ENCODE measurements around the gene FAM24B.

DNA sequence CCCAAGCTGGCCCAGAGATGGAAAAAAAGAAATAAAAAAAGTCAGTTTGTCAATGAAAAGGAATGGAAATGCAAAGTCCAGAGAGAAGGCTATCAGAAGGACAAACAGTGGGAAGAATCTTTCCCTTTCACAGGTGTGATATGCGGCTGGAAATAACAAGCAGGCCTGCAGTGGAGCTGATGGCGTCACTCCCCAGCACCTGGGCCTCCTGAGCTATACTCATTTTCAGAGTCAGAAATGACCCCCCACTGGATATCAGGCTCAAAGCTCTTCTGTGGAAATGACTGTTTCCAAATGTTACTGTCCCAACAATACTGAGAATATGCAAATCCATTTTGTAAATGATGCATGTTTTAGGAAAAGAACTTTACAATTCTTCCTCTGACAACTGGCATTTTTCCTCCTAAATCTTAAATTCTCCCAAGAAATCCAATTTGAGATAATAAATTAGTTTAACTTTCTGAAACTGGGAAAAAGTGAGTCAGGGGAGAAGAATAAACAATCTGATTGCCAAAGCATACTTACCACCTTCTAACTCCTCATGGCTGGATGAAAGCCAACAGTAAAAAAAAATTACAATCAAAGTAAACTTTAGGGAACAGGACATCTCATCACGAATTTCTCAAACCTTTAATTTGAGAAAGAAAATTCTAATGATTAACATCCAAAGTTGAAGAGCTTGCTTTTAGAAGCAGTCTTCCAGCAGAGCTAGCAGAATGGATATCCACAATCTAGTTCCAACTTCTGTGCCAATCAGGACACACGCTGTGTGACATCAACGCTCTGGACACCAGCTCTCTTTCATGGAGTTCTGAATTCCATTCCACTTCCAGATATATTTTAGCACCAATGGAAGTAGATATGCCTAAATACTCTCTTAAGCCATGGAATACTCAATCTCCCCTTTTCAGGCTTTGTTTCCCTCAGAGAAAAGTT is 28.4 kb downstream of the FAM24B start:
- TF ChIP-seq, protein P1, sequence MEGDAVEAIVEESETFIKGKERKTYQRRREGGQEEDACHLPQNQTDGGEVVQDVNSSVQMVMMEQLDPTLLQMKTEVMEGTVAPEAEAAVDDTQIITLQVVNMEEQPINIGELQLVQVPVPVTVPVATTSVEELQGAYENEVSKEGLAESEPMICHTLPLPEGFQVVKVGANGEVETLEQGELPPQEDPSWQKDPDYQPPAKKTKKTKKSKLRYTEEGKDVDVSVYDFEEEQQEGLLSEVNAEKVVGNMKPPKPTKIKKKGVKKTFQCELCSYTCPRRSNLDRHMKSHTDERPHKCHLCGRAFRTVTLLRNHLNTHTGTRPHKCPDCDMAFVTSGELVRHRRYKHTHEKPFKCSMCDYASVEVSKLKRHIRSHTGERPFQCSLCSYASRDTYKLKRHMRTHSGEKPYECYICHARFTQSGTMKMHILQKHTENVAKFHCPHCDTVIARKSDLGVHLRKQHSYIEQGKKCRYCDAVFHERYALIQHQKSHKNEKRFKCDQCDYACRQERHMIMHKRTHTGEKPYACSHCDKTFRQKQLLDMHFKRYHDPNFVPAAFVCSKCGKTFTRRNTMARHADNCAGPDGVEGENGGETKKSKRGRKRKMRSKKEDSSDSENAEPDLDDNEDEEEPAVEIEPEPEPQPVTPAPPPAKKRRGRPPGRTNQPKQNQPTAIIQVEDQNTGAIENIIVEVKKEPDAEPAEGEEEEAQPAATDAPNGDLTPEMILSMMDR (IDR thresholded peaks at IDR 0.05) = no peak
- TF ChIP-seq POLR2A (IDR thresholded peaks at IDR 0.05) (no peak), EP300 (IDR thresholded peaks at IDR 0.05; ENCODE audit: low read depth) (no peak), POLR2AphosphoS5 (IDR thresholded peaks at IDR 0.05) (no peak)

All from transverse colon (tissue), 4 donors.